ENCODE data around the gene EHD1. TPM values are rescaled to one million over a fixed set of nuclear protein-coding genes. Genes with fewer than 3 reads are reported as not detected.

Gene EHD1
- total and polyA plus RNA-seq, 9 of the 15 experiments (the other 6 are each of a cell fraction or from before 2014, with no cell fraction given): 0.46 to 65.0 (median 16.4) TPM

GRCh38 chr11:64846998-64847666 lies 31.3 kb downstream of the EHD1 start (continued):
- TF ChIP-seq, protein P1, sequence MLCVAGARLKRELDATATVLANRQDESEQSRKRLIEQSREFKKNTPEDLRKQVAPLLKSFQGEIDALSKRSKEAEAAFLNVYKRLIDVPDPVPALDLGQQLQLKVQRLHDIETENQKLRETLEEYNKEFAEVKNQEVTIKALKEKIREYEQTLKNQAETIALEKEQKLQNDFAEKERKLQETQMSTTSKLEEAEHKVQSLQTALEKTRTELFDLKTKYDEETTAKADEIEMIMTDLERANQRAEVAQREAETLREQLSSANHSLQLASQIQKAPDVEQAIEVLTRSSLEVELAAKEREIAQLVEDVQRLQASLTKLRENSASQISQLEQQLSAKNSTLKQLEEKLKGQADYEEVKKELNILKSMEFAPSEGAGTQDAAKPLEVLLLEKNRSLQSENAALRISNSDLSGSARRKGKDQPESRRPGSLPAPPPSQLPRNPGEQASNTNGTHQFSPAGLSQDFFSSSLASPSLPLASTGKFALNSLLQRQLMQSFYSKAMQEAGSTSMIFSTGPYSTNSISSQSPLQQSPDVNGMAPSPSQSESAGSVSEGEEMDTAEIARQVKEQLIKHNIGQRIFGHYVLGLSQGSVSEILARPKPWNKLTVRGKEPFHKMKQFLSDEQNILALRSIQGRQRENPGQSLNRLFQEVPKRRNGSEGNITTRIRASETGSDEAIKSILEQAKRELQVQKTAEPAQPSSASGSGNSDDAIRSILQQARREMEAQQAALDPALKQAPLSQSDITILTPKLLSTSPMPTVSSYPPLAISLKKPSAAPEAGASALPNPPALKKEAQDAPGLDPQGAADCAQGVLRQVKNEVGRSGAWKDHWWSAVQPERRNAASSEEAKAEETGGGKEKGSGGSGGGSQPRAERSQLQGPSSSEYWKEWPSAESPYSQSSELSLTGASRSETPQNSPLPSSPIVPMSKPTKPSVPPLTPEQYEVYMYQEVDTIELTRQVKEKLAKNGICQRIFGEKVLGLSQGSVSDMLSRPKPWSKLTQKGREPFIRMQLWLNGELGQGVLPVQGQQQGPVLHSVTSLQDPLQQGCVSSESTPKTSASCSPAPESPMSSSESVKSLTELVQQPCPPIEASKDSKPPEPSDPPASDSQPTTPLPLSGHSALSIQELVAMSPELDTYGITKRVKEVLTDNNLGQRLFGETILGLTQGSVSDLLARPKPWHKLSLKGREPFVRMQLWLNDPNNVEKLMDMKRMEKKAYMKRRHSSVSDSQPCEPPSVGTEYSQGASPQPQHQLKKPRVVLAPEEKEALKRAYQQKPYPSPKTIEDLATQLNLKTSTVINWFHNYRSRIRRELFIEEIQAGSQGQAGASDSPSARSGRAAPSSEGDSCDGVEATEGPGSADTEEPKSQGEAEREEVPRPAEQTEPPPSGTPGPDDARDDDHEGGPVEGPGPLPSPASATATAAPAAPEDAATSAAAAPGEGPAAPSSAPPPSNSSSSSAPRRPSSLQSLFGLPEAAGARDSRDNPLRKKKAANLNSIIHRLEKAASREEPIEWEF (CRISPR knock-in tag; IDR thresholded peaks at IDR 0.05): no peak
- no peak for TF ChIP-seq PCBP1 (IDR thresholded peaks at IDR 0.05; ENCODE audit: low read depth, low read length, poor library complexity, severe bottlenecking)
- TF ChIP-seq ZFX (CRISPR knock-in tag; IDR thresholded peaks at IDR 0.05): peak; percentile 55
- TF ChIP-seq GTF2E2 (tag; IDR thresholded peaks at IDR 0.05): no peak
- no peak for TF ChIP-seq NR2F6 (CRISPR knock-in tag; IDR thresholded peaks at IDR 0.05)
- TF ChIP-seq TGIF2 (CRISPR knock-in tag; IDR thresholded peaks at IDR 0.05): no peak
- TF ChIP-seq ZNF324 (CRISPR knock-in tag; IDR thresholded peaks at IDR 0.05): no peak
- TF ChIP-seq NR4A1 (CRISPR knock-in tag; IDR thresholded peaks at IDR 0.05): no peak
- peak; percentile 61; the same call in 1 of the 2 replicates for TF ChIP-seq NR4A1 (tag; IDR thresholded peaks at IDR 0.05)
- TF ChIP-seq NR3C1 (CRISPR knock-in tag; IDR thresholded peaks at IDR 0.05): no peak
- no peak for TF ChIP-seq EGR1 (conservative IDR thresholded peaks at IDR 0.05)
- TF ChIP-seq ZNF239 (CRISPR knock-in tag; IDR thresholded peaks at IDR 0.05): peak; percentile 27; the same call in 1 of the 2 replicates
- TF ChIP-seq ETV1 (tag; conservative IDR thresholded peaks at IDR 0.05; ENCODE audit: low read depth): peak; percentile 64
- TF ChIP-seq SAFB2 (IDR thresholded peaks at IDR 0.05; ENCODE audit: borderline replicate concordance, low read depth, low read length, severe bottlenecking): no peak
- no peak for TF ChIP-seq ZNF3 (CRISPR knock-in tag; IDR thresholded peaks at IDR 0.05)
- TF ChIP-seq TCF7 (IDR thresholded peaks at IDR 0.05; ENCODE audit: borderline replicate concordance): no peak
- TF ChIP-seq RUNX1 (IDR thresholded peaks at IDR 0.05; ENCODE audit: low read depth): no peak
- TF ChIP-seq, protein P2, sequence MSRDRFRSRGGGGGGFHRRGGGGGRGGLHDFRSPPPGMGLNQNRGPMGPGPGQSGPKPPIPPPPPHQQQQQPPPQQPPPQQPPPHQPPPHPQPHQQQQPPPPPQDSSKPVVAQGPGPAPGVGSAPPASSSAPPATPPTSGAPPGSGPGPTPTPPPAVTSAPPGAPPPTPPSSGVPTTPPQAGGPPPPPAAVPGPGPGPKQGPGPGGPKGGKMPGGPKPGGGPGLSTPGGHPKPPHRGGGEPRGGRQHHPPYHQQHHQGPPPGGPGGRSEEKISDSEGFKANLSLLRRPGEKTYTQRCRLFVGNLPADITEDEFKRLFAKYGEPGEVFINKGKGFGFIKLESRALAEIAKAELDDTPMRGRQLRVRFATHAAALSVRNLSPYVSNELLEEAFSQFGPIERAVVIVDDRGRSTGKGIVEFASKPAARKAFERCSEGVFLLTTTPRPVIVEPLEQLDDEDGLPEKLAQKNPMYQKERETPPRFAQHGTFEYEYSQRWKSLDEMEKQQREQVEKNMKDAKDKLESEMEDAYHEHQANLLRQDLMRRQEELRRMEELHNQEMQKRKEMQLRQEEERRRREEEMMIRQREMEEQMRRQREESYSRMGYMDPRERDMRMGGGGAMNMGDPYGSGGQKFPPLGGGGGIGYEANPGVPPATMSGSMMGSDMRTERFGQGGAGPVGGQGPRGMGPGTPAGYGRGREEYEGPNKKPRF (IDR thresholded peaks at IDR 0.05; ENCODE audit: low read depth, low read length): no peak
- no peak for TF ChIP-seq ZNF175 (CRISPR knock-in tag; IDR thresholded peaks at IDR 0.05; ENCODE audit: low read depth)
- peak; percentile 96 for TF ChIP-seq SP1 (CRISPR knock-in tag; IDR thresholded peaks at IDR 0.05)
- TF ChIP-seq ZNF197 (CRISPR knock-in tag; IDR thresholded peaks at IDR 0.05; ENCODE audit: low read depth): no peak
- TF ChIP-seq ZNF707 (CRISPR knock-in tag; conservative IDR thresholded peaks at IDR 0.05): no peak
- TF ChIP-seq ZSCAN32 (CRISPR knock-in tag; IDR thresholded peaks at IDR 0.05): no peak

All from K562 (cell line).